Glomerular endothelial cell (primary cell): ENCODE results near the gene CTU2. TPM values are rescaled to one million over a fixed set of nuclear protein-coding genes. Genes with fewer than 3 reads are reported as not detected.

Source experiments
- DNase-seq: peaks from one replicate; pipeline ENCODE4 v3.0.0-alpha.2; 2011; ENCODE audit warnings: low read depth, low spot score; ENCODE audit errors: extremely low read depth
- total RNA-seq: library from RNA; depleted of rRNA; stranded (reverse); fragments of >200 nt; gene quantifications from 2 replicates; pipeline ENCODE4 v1.2.3, GENCODE V29; 2015

The CTU2 gene
- total RNA-seq, 1 donor from 2014 or later = 17.5 TPM

GRCh38 chr16:88713054-88713453 is 6.8 kb downstream of the CTU2 start:
- no peak for DNase-seq

GRCh38 chr16:88713568-88714419 is 7.5 kb downstream of the CTU2 start:
- DNase-seq = no peak

DNA sequence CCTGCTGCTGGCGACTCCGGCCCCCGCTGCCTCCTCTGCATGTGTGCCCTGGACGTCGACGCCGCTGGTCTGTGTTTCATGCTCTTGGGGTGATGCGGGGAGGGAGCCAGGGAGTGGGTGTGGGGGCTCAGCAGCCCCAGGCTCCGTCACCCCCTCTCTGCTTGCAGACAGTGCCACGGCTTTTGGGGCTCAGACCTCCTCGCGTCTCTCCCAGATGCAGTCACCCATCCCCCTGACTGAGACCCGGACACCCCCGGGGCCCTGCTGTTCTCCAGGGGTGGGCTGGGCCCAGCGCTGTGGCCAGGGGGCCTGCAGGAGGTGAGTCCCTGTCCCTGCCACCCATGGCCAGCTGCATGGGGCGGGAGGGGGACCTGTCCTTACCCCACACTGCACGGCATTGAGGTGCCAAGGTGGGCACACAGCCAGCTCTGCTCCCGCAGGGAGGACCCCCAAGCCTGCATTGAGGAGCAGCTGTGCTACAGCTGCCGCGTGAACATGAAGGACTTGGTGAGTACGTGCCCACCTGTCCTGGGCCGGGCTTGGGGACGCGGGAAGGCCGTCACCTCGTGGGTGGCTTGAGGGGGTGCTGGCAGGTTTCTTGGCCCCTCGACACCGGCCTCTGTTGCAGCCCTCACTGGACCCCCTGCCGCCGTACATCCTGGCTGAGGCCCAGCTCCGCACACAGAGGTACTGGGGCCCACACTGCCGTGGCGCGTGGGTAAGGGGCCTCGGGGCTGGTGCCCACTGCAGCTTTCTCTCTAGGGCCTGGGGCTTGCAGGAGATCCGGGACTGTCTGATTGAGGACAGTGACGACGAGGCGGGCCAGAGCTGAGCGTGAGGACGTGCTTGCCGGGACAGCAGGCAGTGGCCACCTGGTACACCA is 8.4 kb downstream of the CTU2 start:
- no peak for DNase-seq

- DNase-seq = no peak
Measured at GRCh38 chr16:88715312-88716190, 9.2 kb downstream of the CTU2 start.

DNA sequence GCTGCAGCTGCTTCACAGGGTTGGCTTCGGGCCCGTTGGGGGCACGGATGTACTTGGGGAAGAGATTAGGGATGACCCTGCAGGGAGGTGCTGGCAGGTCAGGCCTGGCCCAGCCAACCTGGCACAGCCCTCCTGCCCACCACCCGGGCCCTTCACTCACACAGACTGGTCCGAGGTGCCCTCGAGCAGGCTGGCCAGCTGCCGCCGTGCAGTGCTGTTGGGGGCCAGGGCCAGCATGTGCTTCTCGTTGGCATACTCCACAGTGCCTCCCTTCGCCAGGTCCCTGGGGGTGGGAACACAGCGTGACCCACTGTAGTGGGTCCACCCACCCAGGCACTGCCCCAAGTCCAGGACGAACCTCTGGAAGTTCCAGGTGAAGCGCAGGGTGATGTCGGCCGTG is 9.9 kb downstream of the CTU2 start:
- no peak for DNase-seq

DNA sequence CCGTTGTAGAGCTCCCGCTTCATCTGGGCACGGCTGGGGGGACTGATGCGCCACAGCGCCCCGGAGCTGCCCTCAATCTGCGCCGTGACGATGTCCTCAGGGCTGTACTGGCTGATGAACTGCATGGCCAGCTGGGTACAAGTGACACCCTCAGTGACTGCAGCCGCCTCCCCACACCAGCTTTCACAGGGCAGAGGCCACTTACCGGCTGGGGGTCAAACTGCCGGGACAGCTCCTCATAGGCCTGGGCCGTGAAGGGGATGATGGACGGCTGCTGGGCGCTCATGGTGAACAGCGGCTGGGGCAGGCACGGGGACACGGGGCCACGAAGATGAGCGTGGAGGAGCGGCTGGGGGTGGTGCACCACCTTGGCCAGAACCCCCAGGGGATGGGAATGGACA is 10.3 kb downstream of the CTU2 start:
- no peak for DNase-seq

- no peak for DNase-seq
Measured at GRCh38 chr16:88718178-88718577, 11.9 kb downstream of the CTU2 start.

- DNase-seq = no peak
Measured at GRCh38 chr16:88719267-88719932, 13.1 kb downstream of the CTU2 start.

GRCh38 chr16:88719933-88720296 is 13.6 kb downstream of the CTU2 start:
- DNase-seq = no peak

- DNase-seq = no peak
Measured at GRCh38 chr16:88720396-88720970, 14.2 kb downstream of the CTU2 start.

DNA sequence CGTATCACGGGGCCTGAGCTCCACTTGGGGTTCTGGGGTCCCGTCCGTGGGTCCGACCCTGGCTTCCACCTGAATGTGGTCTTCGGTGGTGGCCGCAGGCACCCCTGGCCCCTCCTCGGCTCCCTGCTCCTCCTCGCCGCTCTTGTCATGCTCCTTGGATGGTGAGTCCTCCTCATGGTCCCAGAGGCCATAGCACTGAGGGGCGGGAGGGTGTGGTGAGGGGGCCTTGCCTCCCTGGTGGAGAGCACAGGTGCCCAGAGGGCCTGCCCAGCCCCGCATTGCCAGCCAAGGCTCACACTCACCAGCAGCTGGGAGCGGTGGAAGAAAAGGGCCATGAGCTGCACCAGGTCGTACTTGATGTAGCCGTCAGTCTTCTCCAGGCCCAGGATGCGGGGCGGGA is 14.9 kb downstream of the CTU2 start:
- DNase-seq = no peak

- DNase-seq = no peak
Measured at GRCh38 chr16:88721815-88722755, 15.8 kb downstream of the CTU2 start.

- no peak for DNase-seq
Measured at GRCh38 chr16:88722784-88723506, 16.6 kb downstream of the CTU2 start.

DNA sequence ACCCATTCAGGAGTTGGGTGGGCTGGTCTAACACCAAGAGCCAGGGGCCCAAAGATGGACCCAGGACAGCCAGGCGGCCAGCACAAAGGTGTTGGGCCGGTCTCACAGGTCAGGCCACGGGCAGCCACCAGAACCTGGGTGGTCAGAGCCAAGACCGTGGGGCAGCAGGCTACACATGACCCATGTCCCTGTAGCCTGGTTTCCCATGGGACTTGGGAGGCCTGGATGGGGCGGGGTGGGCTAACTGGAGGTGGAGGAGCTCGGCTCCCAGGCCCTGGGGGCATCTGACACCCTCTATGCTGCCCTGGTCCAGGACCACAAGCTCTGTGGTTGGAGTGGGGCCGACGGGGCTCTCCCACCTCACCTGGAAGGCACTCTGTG is 17.2 kb downstream of the CTU2 start:
- DNase-seq = no peak

- no peak for DNase-seq
Measured at GRCh38 chr16:88723911-88724310, 17.6 kb downstream of the CTU2 start.

GRCh38 chr16:88724855-88725555 is 18.7 kb downstream of the CTU2 start:
- DNase-seq = no peak

DNA sequence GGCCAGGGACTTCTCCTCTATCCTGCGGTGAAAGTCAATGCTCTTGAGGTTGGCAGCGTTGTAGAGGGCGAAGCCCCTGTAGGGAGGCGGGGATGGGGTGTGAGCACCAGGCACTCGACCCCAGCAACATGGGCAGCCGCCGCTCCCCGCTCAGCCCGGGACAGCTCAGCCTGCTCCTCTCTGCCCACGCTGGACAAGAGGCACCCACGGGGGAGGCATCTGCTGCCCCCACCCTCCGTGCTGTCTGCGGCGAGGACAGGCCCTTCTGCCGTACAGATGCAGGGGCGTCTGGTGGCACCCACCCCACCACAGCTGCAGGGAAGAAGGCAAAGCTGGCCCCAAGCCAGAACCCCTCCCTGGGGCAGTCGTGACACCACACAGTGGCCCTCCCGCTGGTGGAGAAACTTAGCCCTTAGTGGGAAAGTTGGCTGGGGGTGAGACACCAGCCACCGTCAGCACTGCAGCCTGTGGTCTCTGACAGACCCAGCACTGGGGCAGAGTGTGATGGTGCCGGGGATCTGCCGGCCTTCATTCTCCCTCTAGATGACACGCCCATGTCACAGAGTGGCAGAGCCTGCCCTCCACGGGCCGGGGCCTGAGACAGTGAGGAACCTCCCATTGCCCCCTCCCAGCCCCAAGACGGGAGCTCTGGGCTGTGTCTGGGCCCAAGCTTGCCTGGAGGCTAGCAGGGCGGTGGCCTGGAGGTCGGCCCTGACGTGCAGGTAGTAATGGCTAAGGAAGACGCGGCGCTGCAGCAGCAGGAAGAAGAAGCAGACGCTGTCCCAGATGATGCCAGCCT is 19.5 kb downstream of the CTU2 start:
- no peak for DNase-seq
